Activated naive CD8-positive, alpha-beta T cell treated with anti-CD3 and anti-CD28 coated beads for 36 hours (primary cell): Measurements from ENCODE around the gene PTPRN2. TPM values are rescaled to one million over a fixed set of nuclear protein-coding genes. Genes with fewer than 3 reads are reported as not detected.
A peak's percentile ranks its signal among the peaks of the same experiment; 100 is the strongest.

ENCODE experiments used
- DNase-seq: peaks from one replicate; pipeline ENCODE4 v3.0.0; 2021
- H3K27ac Mint-ChIP-seq: one replicate; pipeline ENCODE4 v1.8.0; 2022; ENCODE audit warnings: mild to moderate bottlenecking, moderate library complexity, mixed read lengths
- H3K27me3 Mint-ChIP-seq: one replicate; pipeline ENCODE4 v1.8.0; 2022; ENCODE audit warnings: mild to moderate bottlenecking, mixed read lengths
- H3K36me3 Mint-ChIP-seq: one replicate; pipeline ENCODE4 v1.8.0; 2021; ENCODE audit warnings: mild to moderate bottlenecking, mixed read lengths
- H3K4me1 Mint-ChIP-seq: one replicate; pipeline ENCODE4 v1.8.0; 2021; ENCODE audit warnings: mixed read lengths
- H3K4me3 Mint-ChIP-seq: one replicate; pipeline ENCODE4 v1.8.0; 2022; ENCODE audit warnings: mild to moderate bottlenecking, moderate library complexity, mixed read lengths
- H3K9me3 Mint-ChIP-seq: one replicate; pipeline ENCODE4 v1.8.0; 2022; ENCODE audit warnings: mixed read lengths
- total RNA-seq, 2 experiments: library from RNA; stranded (reverse); gene quantifications; one replicate each; pipeline ENCODE4 v1.2.3, GENCODE V29; 2021

The PTPRN2 gene
- total RNA-seq, 2 experiments from 2014 or later: 0.72 to 0.74 TPM

- Mint-ChIP-seq H3K27me3 (peaks cover 4% of the 10 kb centered on the region), H3K4me3 (no peak overlapping the region), H3K9me3 (peaks cover 6% of the 10 kb centered on the region), H3K36me3 (no peaks in the 10 kb centered on the region), H3K4me1 (no peaks in the 10 kb centered on the region), H3K27ac (no peak overlapping the region)
- DNase-seq: no peak
These were observed 185.2 kb downstream of the PTPRN2 start for GRCh38 chr7:158402471-158402870.

GRCh38 chr7:158401826-158402225 is 185.8 kb downstream of the PTPRN2 start:
- H3K27ac Mint-ChIP-seq: no peak overlapping the region
- H3K9me3 Mint-ChIP-seq: peaks cover 6% of the 10 kb centered on the region
- H3K36me3 Mint-ChIP-seq: no peaks in the 10 kb centered on the region
- H3K4me1 Mint-ChIP-seq: no peaks in the 10 kb centered on the region
- H3K4me3 Mint-ChIP-seq: no peak overlapping the region
- peaks cover 4% of the 10 kb centered on the region for H3K27me3 Mint-ChIP-seq
- no peak for DNase-seq

- Mint-ChIP-seq H3K9me3 (peaks cover 6% of the 10 kb centered on the region), H3K4me3 (no peak overlapping the region), H3K27ac (no peak overlapping the region), H3K27me3 (peaks cover 4% of the 10 kb centered on the region), H3K36me3 (no peaks in the 10 kb centered on the region), H3K4me1 (no peaks in the 10 kb centered on the region)
- DNase-seq: no peak
These were observed 186.3 kb downstream of the PTPRN2 start for GRCh38 chr7:158401295-158401694.

GRCh38 chr7:158400601-158401225 is 186.9 kb downstream of the PTPRN2 start:
- no peak overlapping the region for H3K4me3 Mint-ChIP-seq
- no peak overlapping the region for H3K27ac Mint-ChIP-seq
- peaks cover 6% of the 10 kb centered on the region for H3K9me3 Mint-ChIP-seq
- no peak for DNase-seq
- H3K36me3 Mint-ChIP-seq: no peaks in the 10 kb centered on the region
- no peaks in the 10 kb centered on the region for H3K4me1 Mint-ChIP-seq
- H3K27me3 Mint-ChIP-seq: peaks cover 4% of the 10 kb centered on the region

DNA sequence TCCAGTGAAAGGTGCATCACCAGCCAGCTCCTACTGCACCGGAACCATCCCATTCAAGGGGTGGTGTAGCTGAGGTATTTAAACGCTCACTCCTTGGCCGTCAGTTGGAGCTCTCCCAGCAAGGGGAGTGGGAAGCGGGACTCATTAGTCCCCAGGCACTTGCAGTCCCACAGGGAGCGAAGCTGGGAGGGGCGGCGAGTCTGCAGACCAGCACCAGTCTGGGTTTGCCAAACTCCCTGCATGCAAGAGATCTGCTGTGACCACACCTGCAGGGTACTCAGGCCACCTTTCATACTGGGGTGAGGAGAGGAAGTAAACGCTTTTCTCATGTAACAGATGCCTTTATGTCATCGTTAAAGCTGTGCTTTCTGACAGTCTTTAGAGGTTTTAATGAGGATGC is 187.9 kb downstream of the PTPRN2 start:
- H3K4me1 Mint-ChIP-seq: no peaks in the 10 kb centered on the region
- peaks cover 6% of the 10 kb centered on the region for H3K9me3 Mint-ChIP-seq
- H3K4me3 Mint-ChIP-seq: no peak overlapping the region
- H3K27me3 Mint-ChIP-seq: peaks cover 4% of the 10 kb centered on the region
- H3K27ac Mint-ChIP-seq: no peak overlapping the region
- H3K36me3 Mint-ChIP-seq: no peaks in the 10 kb centered on the region
- no peak for DNase-seq

DNA sequence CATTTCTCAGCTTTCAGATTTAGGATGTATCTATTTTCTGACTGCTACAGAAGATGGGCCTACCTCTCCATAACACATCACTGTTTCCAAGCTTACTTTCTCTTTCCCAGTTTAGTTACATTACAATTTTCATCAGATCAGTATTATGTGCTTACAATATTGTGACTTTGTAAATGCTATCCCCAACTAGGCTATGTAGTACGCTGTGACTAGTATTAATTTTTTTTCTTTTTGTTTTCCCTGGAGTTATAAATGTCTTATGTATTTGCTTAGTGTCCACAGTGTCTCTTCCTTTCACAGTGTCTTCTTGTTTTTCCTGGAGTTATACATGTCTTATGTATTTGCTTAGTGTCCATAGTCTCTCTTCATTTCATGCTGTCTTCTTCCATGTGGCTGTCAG is 188.9 kb downstream of the PTPRN2 start:
- Mint-ChIP-seq H3K4me1 (no peaks in the 10 kb centered on the region), H3K4me3 (no peak overlapping the region), H3K36me3 (no peaks in the 10 kb centered on the region), H3K9me3 (peaks cover 6% of the 10 kb centered on the region), H3K27me3 (peaks cover 4% of the 10 kb centered on the region), H3K27ac (no peak overlapping the region)
- DNase-seq: no peak

DNA sequence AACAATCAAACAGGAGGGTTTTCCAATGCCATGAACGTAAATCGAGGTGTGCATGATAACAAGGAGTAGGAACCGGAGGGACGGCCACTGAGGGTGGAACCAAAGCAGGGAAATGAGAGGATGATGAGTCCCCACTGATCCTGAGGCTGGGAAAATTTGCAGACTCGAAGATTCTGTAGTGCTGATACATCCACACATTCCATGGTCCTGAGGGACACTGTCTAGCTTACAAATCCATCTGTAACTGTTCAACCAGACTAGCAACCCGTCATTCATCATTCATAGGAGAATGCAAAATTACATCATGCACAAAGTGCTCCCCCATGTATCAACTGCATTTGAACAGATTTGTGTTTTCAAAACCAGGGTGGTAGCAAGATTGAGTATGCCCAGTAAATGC is 189.7 kb downstream of the PTPRN2 start:
- Mint-ChIP-seq H3K27ac (no peak overlapping the region), H3K4me3 (no peak overlapping the region), H3K4me1 (no peaks in the 10 kb centered on the region), H3K27me3 (peaks cover 4% of the 10 kb centered on the region), H3K36me3 (no peaks in the 10 kb centered on the region), H3K9me3 (peaks cover 6% of the 10 kb centered on the region)
- DNase-seq: no peak

GRCh38 chr7:158396982-158397862 is 190.4 kb downstream of the PTPRN2 start:
- peaks cover 6% of the 10 kb centered on the region for H3K9me3 Mint-ChIP-seq
- no peak overlapping the region for H3K4me3 Mint-ChIP-seq
- H3K4me1 Mint-ChIP-seq: no peaks in the 10 kb centered on the region
- H3K36me3 Mint-ChIP-seq: no peaks in the 10 kb centered on the region
- DNase-seq: no peak
- no peak overlapping the region for H3K27ac Mint-ChIP-seq
- H3K27me3 Mint-ChIP-seq: peaks cover 4% of the 10 kb centered on the region

DNA sequence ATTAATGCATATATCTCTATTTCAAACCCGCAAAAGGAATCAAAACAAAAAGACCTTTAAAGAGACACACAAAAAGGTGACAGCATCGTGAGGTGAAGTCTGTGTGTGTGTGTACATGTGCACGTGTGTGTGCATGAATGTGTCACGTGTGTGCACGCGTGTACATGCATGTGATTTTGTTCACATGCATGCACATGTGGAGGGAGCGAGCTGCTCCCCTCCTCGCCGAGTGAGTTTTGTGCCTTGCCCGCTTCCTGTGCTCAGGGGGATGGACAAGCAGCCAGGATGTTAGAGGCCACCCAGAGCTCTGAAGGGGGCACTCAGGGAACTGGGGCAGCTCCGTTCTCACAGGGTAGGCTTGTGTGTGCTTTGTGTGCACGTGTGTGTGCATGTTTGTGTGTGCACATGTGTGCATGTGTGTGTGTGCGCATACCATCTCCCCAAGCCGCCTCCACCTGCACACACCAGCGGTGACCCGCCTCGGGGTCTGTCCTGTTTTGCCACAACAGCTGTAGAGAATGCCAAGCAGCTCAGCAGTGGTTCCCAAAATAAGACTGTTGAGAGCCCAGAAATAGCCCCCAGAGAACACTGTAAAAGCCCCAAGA is 191.2 kb downstream of the PTPRN2 start:
- Mint-ChIP-seq H3K36me3 (no peaks in the 10 kb centered on the region), H3K9me3 (peaks cover 6% of the 10 kb centered on the region), H3K27ac (no peak overlapping the region), H3K27me3 (no peaks in the 10 kb centered on the region), H3K4me1 (no peaks in the 10 kb centered on the region), H3K4me3 (no peak overlapping the region)
- DNase-seq: no peak

DNA sequence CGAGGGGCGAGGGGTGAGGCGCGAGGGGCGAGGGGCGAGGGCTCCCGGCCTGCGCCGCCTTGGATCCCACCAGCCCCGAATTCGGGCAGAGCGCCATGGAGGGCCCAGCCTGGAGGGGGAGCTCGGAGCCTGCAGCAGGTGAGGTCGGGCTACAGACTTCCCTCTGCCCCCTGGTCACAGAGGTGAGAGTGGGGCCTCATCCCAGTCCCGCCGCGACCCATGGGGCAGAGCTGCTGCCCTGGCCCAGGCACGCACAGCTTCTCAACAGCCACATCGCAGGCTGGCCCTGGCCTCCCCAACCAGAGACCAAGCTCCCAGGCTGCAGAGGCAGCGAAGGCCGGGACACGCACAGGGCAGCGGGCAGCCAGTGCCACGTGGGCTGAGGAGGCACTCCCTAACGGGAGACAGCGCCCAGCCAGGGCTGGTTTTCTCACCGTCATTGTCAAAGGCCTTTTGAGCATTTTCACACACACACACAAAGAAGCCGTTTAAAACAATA is 191.8 kb downstream of the PTPRN2 start:
- H3K36me3 Mint-ChIP-seq: no peaks in the 10 kb centered on the region

DNA sequence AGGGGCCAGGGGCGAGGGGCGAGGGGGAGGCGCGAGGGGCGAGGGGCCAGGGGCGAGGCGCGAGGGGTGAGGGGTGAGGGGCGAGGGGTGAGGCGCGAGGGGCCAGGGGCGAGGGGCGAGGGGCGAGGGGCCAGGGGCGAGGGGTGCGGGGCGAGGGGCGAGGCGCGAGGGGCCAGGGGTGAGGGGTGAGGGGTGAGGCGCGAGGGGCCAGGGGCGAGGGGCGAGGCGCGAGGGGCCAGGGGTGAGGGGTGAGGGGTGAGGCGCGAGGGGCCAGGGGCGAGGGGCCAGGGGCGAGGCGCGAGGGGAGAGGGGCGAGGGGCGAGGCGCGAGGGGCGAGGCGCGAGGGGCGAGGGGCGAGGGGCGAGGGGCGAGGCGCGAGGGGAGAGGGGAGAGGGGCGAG is 192.3 kb downstream of the PTPRN2 start:
- Mint-ChIP-seq H3K4me3 (no peak overlapping the region), H3K27ac (no peak overlapping the region), H3K36me3 (no peaks in the 10 kb centered on the region), H3K27me3 (no peaks in the 10 kb centered on the region), H3K4me1 (no peaks in the 10 kb centered on the region), H3K9me3 (peaks cover 6% of the 10 kb centered on the region)
- DNase-seq: no peak

More for the DNA sequence above, 191.8 kb downstream of the PTPRN2 start:
- H3K4me3 Mint-ChIP-seq: no peak overlapping the region
- peaks cover 6% of the 10 kb centered on the region for H3K9me3 Mint-ChIP-seq
- no peak overlapping the region for H3K27ac Mint-ChIP-seq
- H3K27me3 Mint-ChIP-seq: no peaks in the 10 kb centered on the region
- no peaks in the 10 kb centered on the region for H3K4me1 Mint-ChIP-seq
- no peak for DNase-seq

DNA sequence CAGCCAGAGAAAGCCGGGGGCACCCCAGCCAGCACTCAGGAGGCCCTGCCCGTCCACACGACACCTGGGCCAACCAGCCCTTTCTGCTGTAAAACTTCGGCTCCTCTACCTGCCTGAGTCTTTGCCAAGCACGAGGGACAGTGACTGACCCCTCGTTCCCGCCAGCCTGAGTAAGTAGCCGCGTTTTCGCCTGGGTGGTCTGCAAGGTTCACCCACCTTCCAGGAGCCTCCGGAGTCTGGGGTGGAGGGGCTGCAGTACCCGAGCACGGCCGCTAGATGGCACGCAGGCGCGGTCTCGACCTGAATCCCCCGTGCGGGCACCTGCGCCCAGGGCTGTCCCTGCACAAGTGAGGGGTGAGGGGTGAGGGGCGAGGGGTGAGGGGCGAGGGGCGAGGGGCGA is 192.7 kb downstream of the PTPRN2 start:
- Mint-ChIP-seq H3K9me3 (peaks cover 6% of the 10 kb centered on the region), H3K27me3 (no peaks in the 10 kb centered on the region), H3K36me3 (no peaks in the 10 kb centered on the region), H3K27ac (no peak overlapping the region), H3K4me1 (no peaks in the 10 kb centered on the region), H3K4me3 (no peak overlapping the region)
- peak; percentile 33 for DNase-seq

DNA sequence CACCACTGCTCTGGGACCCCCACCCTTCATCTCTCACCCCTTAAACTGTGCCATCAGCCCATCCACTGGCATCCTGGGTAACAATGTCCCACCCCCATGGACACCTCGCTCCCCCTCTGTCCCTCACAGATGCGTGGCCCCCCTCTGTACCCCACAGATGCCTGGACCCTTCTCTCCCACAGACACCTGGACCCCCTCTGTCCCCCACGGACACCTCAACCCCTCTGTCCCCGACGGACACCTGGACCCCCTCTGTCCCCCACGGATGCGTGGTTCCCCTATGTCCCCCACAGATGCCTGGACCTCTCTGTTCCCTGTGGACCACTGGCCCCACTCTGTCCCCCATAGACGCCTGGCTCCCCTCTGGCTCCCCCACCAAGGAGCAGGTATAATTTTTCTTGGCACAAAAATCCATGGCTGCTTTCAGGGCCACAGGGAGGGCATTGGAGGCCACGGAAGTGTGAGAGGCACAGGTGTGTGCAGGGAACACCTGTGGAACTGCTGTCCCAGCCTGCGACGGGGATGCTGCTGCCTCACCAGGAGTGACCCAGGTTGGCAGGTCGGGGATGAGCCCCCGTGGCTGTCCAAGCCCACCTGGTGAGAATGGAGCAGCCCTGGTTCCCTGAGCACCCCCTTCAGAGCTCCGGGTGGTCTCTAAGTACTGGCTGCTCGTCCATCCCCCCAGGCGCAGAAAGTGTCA is 193.5 kb downstream of the PTPRN2 start:
- Mint-ChIP-seq H3K4me3 (no peak overlapping the region), H3K27ac (no peak overlapping the region), H3K9me3 (peaks cover 6% of the 10 kb centered on the region), H3K4me1 (no peaks in the 10 kb centered on the region), H3K27me3 (no peaks in the 10 kb centered on the region), H3K36me3 (no peaks in the 10 kb centered on the region)
- DNase-seq: no peak

DNA sequence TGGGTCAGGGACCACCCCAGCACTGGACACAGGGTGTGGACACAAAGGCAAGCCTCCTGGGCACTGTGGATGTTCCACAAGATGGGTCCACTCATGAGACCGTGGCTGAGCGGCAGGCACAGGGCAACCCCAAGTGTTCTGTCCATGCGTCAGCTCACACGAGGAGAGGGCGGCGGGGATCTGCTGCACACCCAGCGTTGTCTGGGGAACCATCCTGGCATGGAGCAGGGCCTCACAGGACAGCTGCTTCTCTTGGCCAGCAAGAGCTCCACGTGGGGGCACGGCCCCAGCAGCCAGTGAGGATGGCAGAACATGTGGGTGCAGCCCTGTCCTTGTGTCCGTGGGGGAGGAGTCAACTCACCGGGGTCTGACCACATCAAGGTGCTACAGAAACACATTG is 195.4 kb downstream of the PTPRN2 start:
- no peak overlapping the region for H3K4me3 Mint-ChIP-seq
- H3K9me3 Mint-ChIP-seq: no peaks in the 10 kb centered on the region
- H3K4me1 Mint-ChIP-seq: no peaks in the 10 kb centered on the region
- no peaks in the 10 kb centered on the region for H3K36me3 Mint-ChIP-seq
- no peak for DNase-seq
- no peaks in the 10 kb centered on the region for H3K27me3 Mint-ChIP-seq
- H3K27ac Mint-ChIP-seq: no peak overlapping the region

GRCh38 chr7:158391541-158391940 is 196.1 kb downstream of the PTPRN2 start:
- H3K27ac Mint-ChIP-seq: no peak overlapping the region
- no peaks in the 10 kb centered on the region for H3K9me3 Mint-ChIP-seq
- no peaks in the 10 kb centered on the region for H3K27me3 Mint-ChIP-seq
- H3K36me3 Mint-ChIP-seq: no peaks in the 10 kb centered on the region
- no peak overlapping the region for H3K4me3 Mint-ChIP-seq
- H3K4me1 Mint-ChIP-seq: no peaks in the 10 kb centered on the region
- no peak for DNase-seq
